SK-N-SH (cell line): ENCODE measurements around the gene CHD2. TPM values are rescaled to one million over a fixed set of nuclear protein-coding genes. Genes with fewer than 3 reads are reported as not detected.

ENCODE experiments used
- CTCF ChIA-PET: fragments of 300-600, 350-600 bp; formaldehyde crosslinking; extraction: SDS; loops from one replicate; lab custom pipeline; 2021; lab: Yijun Ruan, JAX
- POLR2A ChIA-PET: fragments of 350-600 bp; sonication (Branson Sonifier 250); formaldehyde crosslinking; extraction: SDS; loops from one replicate; lab custom pipeline; 2020; ENCODE audit warnings: antibody characterized with exemption, inconsistent platforms; lab: Yijun Ruan, JAX
- DNase-seq: peaks from one replicate; pipeline ENCODE4 v3.0.0; 2012
- H2AFZ ChIP-seq: fragments of 200-600 bp; sonication (generic); 2 replicates; pipeline ENCODE4 v1.8.1; 2016; ENCODE audit warnings: antibody characterized with exemption, mild to moderate bottlenecking, low read depth
- H3F3A ChIP-seq: fragments of 200-600 bp; sonication (generic); replicated peaks from 2 replicates; pipeline ENCODE3; 2016; ENCODE audit warnings: antibody characterized with exemption, mild to moderate bottlenecking; ENCODE audit not compliant: insufficient read depth
- H3K27ac ChIP-seq, 2 experiments: fragments of 200-500 bp in 1 of 2; fragments of 200-600 bp in 1 of 2; sonication (Bioruptor generic) in 1 of 2; sonication (generic), shearing (Covaris generic) in 1 of 2; 2 replicates each; pipeline versions ENCODE4 v1.5.1 to v1.6.1; 2014 to 2016; ENCODE audit warnings: low read depth in 2 of 2, inconsistent platforms in 1 of 2, low read length in 1 of 2, mild to moderate bottlenecking in 1 of 2, mixed read lengths in 1 of 2
- H3K27me3 ChIP-seq: fragments of 200-600 bp; sonication (generic), shearing (Covaris generic); 2 replicates; pipeline ENCODE4 v1.6.1; 2016; ENCODE audit warnings: mixed run types; ENCODE audit not compliant: insufficient read depth
- H3K36me3 ChIP-seq, 2 experiments: fragments of 200-500 bp in 1 of 2; fragments of 200-600 bp in 1 of 2; sonication (Bioruptor generic) in 1 of 2; sonication (generic) in 1 of 2; replicated peaks in 1 of 2; 2 replicates each; pipeline versions ENCODE3 to v1.5.1; 2014 to 2016; ENCODE audit warnings: low read length in 1 of 2, mild to moderate bottlenecking in 1 of 2; ENCODE audit not compliant: insufficient read depth in 2 of 2, control insufficient read depth in 1 of 2
- H3K4me1 ChIP-seq, 2 experiments: fragments of 200-500 bp in 1 of 2; fragments of 200-600 bp in 1 of 2; sonication (Bioruptor generic) in 1 of 2; sonication (generic), shearing (Covaris generic) in 1 of 2; 2 replicates each; pipeline versions ENCODE4 v1.5.1 to v1.6.1; 2014 to 2016; ENCODE audit warnings: low read depth in 1 of 2, low read length in 1 of 2, mixed run types in 1 of 2; ENCODE audit not compliant: insufficient read depth in 2 of 2, control insufficient read depth in 1 of 2
- H3K4me2 ChIP-seq: fragments of 200-600 bp; sonication (generic), shearing (Covaris generic); 2 replicates; pipeline ENCODE4 v1.6.1; 2017; ENCODE audit warnings: mixed run types
- H3K4me3 ChIP-seq, 2 experiments: fragments of 200-500 bp in 1 of 2; fragments of 200-600 bp in 1 of 2; sonication (Bioruptor generic) in 1 of 2; sonication (generic), shearing (Covaris generic) in 1 of 2; 2 replicates each; pipeline versions ENCODE4 v1.5.1 to v1.8.1; 2014 to 2016; ENCODE audit warnings: low read depth in 2 of 2, inconsistent platforms in 1 of 2, low read length in 1 of 2, mild to moderate bottlenecking in 1 of 2, mixed read lengths in 1 of 2, moderate library complexity in 1 of 2
- H3K79me2 ChIP-seq: fragments of 200-600 bp; sonication (generic); 2 replicates; pipeline ENCODE4 v1.8.1; 2017; ENCODE audit warnings: mild to moderate bottlenecking; ENCODE audit not compliant: insufficient read depth
- H3K9ac ChIP-seq: fragments of 200-600 bp; sonication (generic); 2 replicates; pipeline ENCODE4 v1.6.1; 2017; ENCODE audit warnings: mixed run types
- H3K9me2 ChIP-seq: fragments of 200-600 bp; sonication (generic); 2 replicates; pipeline ENCODE4 v1.6.1; 2017; ENCODE audit warnings: mixed run types
- H3K9me3 ChIP-seq: fragments of 200-600 bp; sonication (generic); 2 replicates; pipeline ENCODE4 v1.6.1; 2017; ENCODE audit warnings: mixed run types, mild to moderate bottlenecking, moderate library complexity
- H4K20me1 ChIP-seq: fragments of 200-600 bp; sonication (generic); 2 replicates; pipeline ENCODE4 v1.6.1; 2017; ENCODE audit warnings: mild to moderate bottlenecking, mixed run types; ENCODE audit not compliant: insufficient read depth
- CHD2 ChIP-seq: fragments of 150-350 bp; IDR thresholded peaks from 2 replicates; pipeline ENCODE4 v1.6.1; 2018; ENCODE audit warnings: low read length; ENCODE audit not compliant: partially characterized antibody
- ELF1 ChIP-seq: IDR thresholded peaks from 2 replicates; pipeline ENCODE4 v1.4.0; 2012
- EZH2phosphoT487 ChIP-seq: fragments of 200-600 bp; sonication (generic); IDR thresholded peaks from 2 replicates; pipeline ENCODE4 v1.6.1; 2017; ENCODE audit warnings: low read depth, mixed run types, mild to moderate bottlenecking, antibody characterized with exemption, moderate library complexity, borderline replicate concordance
- FOXM1 ChIP-seq: IDR thresholded peaks from 2 replicates; pipeline ENCODE4 v1.4.0; 2012; ENCODE audit warnings: low read depth, mild to moderate bottlenecking
- JUND ChIP-seq: IDR thresholded peaks from 2 replicates; pipeline ENCODE4 v1.4.0; 2012
- MXI1 ChIP-seq: IDR thresholded peaks from 2 replicates; pipeline ENCODE4 v1.6.1; 2012; ENCODE audit warnings: mild to moderate bottlenecking, low read depth, low read length, improper control_type of control experiment
- RCOR1 ChIP-seq: fragments of 150-350 bp; IDR thresholded peaks from 2 replicates; pipeline ENCODE4 v1.6.1; 2017; ENCODE audit warnings: antibody characterized with exemption, low read length
- YY1 ChIP-seq: IDR thresholded peaks from 2 replicates; pipeline ENCODE4 v1.4.0; 2012; ENCODE audit warnings: low read depth, mild to moderate bottlenecking
- WGBS: methylation state at CpG from one replicate; pipeline ENCODE4 v1.1.6; 2017; ENCODE audit warnings: low lambda C conversion rate; 5-methylcytosine and 5-hydroxymethylcytosine counted together
- polyA plus RNA-seq, 3 experiments: library from polyadenylated mRNA; depleted of rRNA; stranded (reverse); fragments of >200 nt; gene quantifications; 2 replicates each; pipeline ENCODE4 v1.2.3, GENCODE V29; 2012
- TF ChIP-seq, protein P1 (sequence below): IDR thresholded peaks from 2 replicates; pipeline ENCODE4 v1.6.1; 2012; ENCODE audit warnings: mild to moderate bottlenecking, low read depth, low read length, moderate library complexity
- TF ChIP-seq, protein P2 (sequence below): fragments of 200-600 bp; sonication (generic); IDR thresholded peaks from 2 replicates; pipeline ENCODE4 v1.6.1; 2017; ENCODE audit warnings: antibody characterized with exemption, mild to moderate bottlenecking, moderate library complexity
- TF ChIP-seq, protein P3 (sequence below): IDR thresholded peaks from 2 replicates; pipeline ENCODE4; 2012

Gene CHD2
- polyA plus RNA-seq, 1 of the 3 experiments (the other 2 are of a cell fraction), result 25.3 TPM

DNA sequence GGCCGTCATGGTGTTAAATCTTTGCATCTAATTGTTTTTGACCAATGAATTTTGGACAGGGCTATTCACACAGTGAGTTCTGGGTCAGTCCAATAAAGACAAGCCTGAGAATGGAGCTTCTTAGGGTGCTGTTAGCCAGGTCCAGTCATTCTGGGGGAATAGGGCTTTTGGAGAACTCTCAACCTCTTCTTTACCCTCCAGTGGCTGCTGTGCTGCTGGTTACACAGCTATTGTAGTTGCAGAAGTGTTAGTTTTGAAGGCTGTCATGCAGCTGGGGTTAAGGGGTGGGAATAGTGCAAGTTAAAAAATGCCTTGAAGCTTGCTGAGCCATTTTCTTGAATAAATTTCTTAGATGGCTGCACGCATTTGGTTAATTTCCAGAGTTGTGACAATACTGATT is 89.9 kb downstream of the CHD2 start:
- no peaks in the 10 kb centered on the region for H3K27me3 ChIP-seq
- TF ChIP-seq YY1 (no peak), JUND (no peak)
- peaks cover 86 to 99% of the 10 kb centered on the region in 2 experiments for H3K36me3 ChIP-seq
- H3F3A ChIP-seq, result peaks cover 8% of the 10 kb centered on the region
- no peak overlapping the region for H3K9ac ChIP-seq
- H2AFZ ChIP-seq, result no peak overlapping the region
- WGBS, result 100% methylated on average over 2 of the region's 2 CpGs
- H4K20me1 ChIP-seq, result peaks cover 11% of the 10 kb centered on the region
- POLR2A ChIA-PET, result no interaction called here
- no peak overlapping the region for H3K4me2 ChIP-seq
- peaks cover 0 to 2% of the 10 kb centered on the region in 2 experiments; a peak in 2 of 4 replicates for H3K4me1 ChIP-seq
- no peaks in the 10 kb centered on the region for H3K9me3 ChIP-seq
- H3K79me2 ChIP-seq, result peaks cover 83% of the 10 kb centered on the region
- no peak overlapping the region for H3K27ac ChIP-seq
- DNase-seq, result no peak
- H3K9me2 ChIP-seq, result no peaks in the 10 kb centered on the region
- CTCF ChIA-PET, result no interaction called here
- no peak overlapping the region for H3K4me3 ChIP-seq

DNA sequence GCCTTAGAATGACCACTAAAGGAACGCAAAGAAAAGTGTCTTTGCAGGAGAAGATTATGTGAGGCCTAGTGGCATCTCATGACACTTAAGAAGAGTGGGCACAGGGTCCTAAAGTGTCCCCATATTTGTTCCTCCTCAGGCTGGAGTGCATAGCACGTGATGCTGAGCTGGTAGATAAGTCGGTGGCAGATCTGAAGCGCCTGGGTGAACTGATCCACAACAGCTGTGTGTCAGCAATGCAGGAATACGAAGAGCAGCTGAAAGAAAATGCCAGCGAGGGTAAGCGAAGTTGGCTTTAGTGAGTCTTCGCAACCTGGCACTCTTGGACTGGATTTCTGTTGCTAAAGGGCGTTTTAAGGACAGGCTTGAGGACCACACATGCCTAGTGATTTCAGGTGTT is 92.6 kb downstream of the CHD2 start:
- H2AFZ ChIP-seq, result no peak overlapping the region
- H3K79me2 ChIP-seq, result peaks cover 83% of the 10 kb centered on the region
- WGBS, result 89% methylated on average over 9 of the region's 9 CpGs
- H3K27ac ChIP-seq, result no peak overlapping the region
- no peaks in the 10 kb centered on the region for H3K9me2 ChIP-seq
- H4K20me1 ChIP-seq, result peaks cover 20% of the 10 kb centered on the region
- TF ChIP-seq CHD2, result no peak
- TF ChIP-seq, protein P1, sequence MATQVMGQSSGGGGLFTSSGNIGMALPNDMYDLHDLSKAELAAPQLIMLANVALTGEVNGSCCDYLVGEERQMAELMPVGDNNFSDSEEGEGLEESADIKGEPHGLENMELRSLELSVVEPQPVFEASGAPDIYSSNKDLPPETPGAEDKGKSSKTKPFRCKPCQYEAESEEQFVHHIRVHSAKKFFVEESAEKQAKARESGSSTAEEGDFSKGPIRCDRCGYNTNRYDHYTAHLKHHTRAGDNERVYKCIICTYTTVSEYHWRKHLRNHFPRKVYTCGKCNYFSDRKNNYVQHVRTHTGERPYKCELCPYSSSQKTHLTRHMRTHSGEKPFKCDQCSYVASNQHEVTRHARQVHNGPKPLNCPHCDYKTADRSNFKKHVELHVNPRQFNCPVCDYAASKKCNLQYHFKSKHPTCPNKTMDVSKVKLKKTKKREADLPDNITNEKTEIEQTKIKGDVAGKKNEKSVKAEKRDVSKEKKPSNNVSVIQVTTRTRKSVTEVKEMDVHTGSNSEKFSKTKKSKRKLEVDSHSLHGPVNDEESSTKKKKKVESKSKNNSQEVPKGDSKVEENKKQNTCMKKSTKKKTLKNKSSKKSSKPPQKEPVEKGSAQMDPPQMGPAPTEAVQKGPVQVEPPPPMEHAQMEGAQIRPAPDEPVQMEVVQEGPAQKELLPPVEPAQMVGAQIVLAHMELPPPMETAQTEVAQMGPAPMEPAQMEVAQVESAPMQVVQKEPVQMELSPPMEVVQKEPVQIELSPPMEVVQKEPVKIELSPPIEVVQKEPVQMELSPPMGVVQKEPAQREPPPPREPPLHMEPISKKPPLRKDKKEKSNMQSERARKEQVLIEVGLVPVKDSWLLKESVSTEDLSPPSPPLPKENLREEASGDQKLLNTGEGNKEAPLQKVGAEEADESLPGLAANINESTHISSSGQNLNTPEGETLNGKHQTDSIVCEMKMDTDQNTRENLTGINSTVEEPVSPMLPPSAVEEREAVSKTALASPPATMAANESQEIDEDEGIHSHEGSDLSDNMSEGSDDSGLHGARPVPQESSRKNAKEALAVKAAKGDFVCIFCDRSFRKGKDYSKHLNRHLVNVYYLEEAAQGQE, result no peak
- TF ChIP-seq EZH2phosphoT487, result no peak
- TF ChIP-seq, protein P2, sequence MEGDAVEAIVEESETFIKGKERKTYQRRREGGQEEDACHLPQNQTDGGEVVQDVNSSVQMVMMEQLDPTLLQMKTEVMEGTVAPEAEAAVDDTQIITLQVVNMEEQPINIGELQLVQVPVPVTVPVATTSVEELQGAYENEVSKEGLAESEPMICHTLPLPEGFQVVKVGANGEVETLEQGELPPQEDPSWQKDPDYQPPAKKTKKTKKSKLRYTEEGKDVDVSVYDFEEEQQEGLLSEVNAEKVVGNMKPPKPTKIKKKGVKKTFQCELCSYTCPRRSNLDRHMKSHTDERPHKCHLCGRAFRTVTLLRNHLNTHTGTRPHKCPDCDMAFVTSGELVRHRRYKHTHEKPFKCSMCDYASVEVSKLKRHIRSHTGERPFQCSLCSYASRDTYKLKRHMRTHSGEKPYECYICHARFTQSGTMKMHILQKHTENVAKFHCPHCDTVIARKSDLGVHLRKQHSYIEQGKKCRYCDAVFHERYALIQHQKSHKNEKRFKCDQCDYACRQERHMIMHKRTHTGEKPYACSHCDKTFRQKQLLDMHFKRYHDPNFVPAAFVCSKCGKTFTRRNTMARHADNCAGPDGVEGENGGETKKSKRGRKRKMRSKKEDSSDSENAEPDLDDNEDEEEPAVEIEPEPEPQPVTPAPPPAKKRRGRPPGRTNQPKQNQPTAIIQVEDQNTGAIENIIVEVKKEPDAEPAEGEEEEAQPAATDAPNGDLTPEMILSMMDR, result no peak
- no peak for TF ChIP-seq RCOR1
- no peak for TF ChIP-seq ELF1
- no peak for TF ChIP-seq MXI1
- no peak for TF ChIP-seq FOXM1
- TF ChIP-seq, protein P3, sequence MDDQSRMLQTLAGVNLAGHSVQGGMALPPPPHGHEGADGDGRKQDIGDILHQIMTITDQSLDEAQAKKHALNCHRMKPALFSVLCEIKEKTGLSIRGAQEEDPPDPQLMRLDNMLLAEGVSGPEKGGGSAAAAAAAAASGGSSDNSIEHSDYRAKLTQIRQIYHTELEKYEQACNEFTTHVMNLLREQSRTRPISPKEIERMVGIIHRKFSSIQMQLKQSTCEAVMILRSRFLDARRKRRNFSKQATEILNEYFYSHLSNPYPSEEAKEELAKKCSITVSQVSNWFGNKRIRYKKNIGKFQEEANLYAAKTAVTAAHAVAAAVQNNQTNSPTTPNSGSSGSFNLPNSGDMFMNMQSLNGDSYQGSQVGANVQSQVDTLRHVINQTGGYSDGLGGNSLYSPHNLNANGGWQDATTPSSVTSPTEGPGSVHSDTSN, result no peak
- TF ChIP-seq, all 33 proteins: peak for 0
- Histone ChIP-seq H3K4me2 (no peak overlapping the region), H3K27me3 (no peaks in the 10 kb centered on the region), H3K9me3 (no peaks in the 10 kb centered on the region), H3K36me3 (peaks cover 90 to 99% of the 10 kb centered on the region in 2 experiments), H3F3A (no peaks in the 10 kb centered on the region), H3K4me3 (no peak overlapping the region), H3K9ac (no peak overlapping the region), H3K4me1 (peaks cover 0 to 2% of the 10 kb centered on the region in 2 experiments; a peak in 2 of 4 replicates)
- DNase-seq, result no peak
- ChIA-PET CTCF (no interaction called here), POLR2A (interaction anchor here (0.9 kb wide), 1 partner anchor 27 kb away, joined by 7 read pairs; no protein-coding TSS in a partner anchor)
